Stimulated activated CD4-positive, alpha-beta T cell treated with anti-CD3 and anti-CD28 coated beads, Interleukin-4, amount 100 ng/mL, for 4 hours (primary cell): ENCODE measurements around the gene MFSD2A.
"Not testable (repeated sequence)": the region's sequence is repeated elsewhere in the genome, so short reads cannot be mapped to it uniquely, and the experiment has no call there.

Source experiments
- DNase-seq, 2 experiments: peaks; one replicate each; pipeline ENCODE4 v3.0.0-alpha.2; 2020

MFSD2A gene

GRCh38 chr1:40004857-40005256 is 49.9 kb downstream of the MFSD2A start:
- no peak for DNase-seq

- not testable (repeated sequence) for DNase-seq
Observed at GRCh38 chr1:40007481-40008034, 52.6 kb downstream of the MFSD2A start.

GRCh38 chr1:40011198-40011597 is 56.3 kb downstream of the MFSD2A start:
- DNase-seq, result no peak

- no peak for DNase-seq
Observed at GRCh38 chr1:40014253-40014706, 59.3 kb downstream of the MFSD2A start.

GRCh38 chr1:40014812-40015594 is 60.1 kb downstream of the MFSD2A start:
- no peak for DNase-seq

- DNase-seq, result no peak
Observed at GRCh38 chr1:40017951-40018575, 63.1 kb downstream of the MFSD2A start.
